ENCODE results near the gene FERMT3.

Gene FERMT3

GRCh38 chr11:64176751-64177150 is 29.8 kb upstream of the FERMT3 start:
- H3K9me2 ChIP-seq (replicated peaks; ENCODE audit: control insufficient read depth, low read length), result no peaks in the 10 kb centered on the region
- H3F3A ChIP-seq (ENCODE audit: control insufficient read depth, insufficient read depth), result peaks cover 6% of the 10 kb centered on the region
- 0 out of 2 replicates have a peak, but pooled peaks cover 6% of the 10 kb centered on the region for H4K20me1 ChIP-seq (ENCODE audit: control insufficient read depth, insufficient read depth, low read depth, low read length)
- H3K36me3 ChIP-seq (ENCODE audit: control insufficient read depth, low read length), result peaks cover 3% of the 10 kb centered on the region; the same call in 1 of the 2 replicates
- H3K4me2 ChIP-seq (ENCODE audit: low read length), result no peak overlapping the region
- peaks cover 14% of the 10 kb centered on the region for H3K79me2 ChIP-seq (ENCODE audit: control insufficient read depth, low read length)
- no peaks in the 10 kb centered on the region for H3K9me3 ChIP-seq (ENCODE audit: control insufficient read depth, insufficient read depth, low read length)
- no peak for TF ChIP-seq EZH2phosphoT487 (IDR thresholded peaks at IDR 0.05; ENCODE audit: borderline replicate concordance, low read length)
- TF ChIP-seq CTCF (IDR thresholded peaks at IDR 0.05; ENCODE audit: low read depth, low read length, poor library complexity, severe bottlenecking), result no peak
- H3K4me1 ChIP-seq (ENCODE audit: control insufficient read depth, low read length), result peaks cover 42% of the 10 kb centered on the region
- H3K27ac ChIP-seq (ENCODE audit: low read depth, low read length), result no peak overlapping the region
- H3K27me3 ChIP-seq (ENCODE audit: control insufficient read depth, low read length), result no peaks in the 10 kb centered on the region
- no peak overlapping the region for H3K4me3 ChIP-seq (ENCODE audit: low read length)

- Histone ChIP-seq H3K36me3 (ENCODE audit: control insufficient read depth, low read length) (peaks cover 3% of the 10 kb centered on the region; the same call in 1 of the 2 replicates), H3K4me2 (ENCODE audit: low read length) (no peak overlapping the region), H3K27ac (ENCODE audit: low read depth, low read length) (no peak overlapping the region), H3F3A (ENCODE audit: control insufficient read depth, insufficient read depth) (peaks cover 6% of the 10 kb centered on the region), H3K4me1 (ENCODE audit: control insufficient read depth, low read length) (peaks cover 51% of the 10 kb centered on the region), H3K79me2 (ENCODE audit: control insufficient read depth, low read length) (peaks cover 26% of the 10 kb centered on the region), H3K27me3 (ENCODE audit: control insufficient read depth, low read length) (no peaks in the 10 kb centered on the region), H3K9me3 (ENCODE audit: control insufficient read depth, insufficient read depth, low read length) (no peaks in the 10 kb centered on the region), H3K9me2 (replicated peaks; ENCODE audit: control insufficient read depth, low read length) (no peaks in the 10 kb centered on the region), H4K20me1 (ENCODE audit: control insufficient read depth, insufficient read depth, low read depth, low read length) (0 out of 2 replicates have a peak, but pooled peaks cover 6% of the 10 kb centered on the region), H3K4me3 (ENCODE audit: low read length) (no peak overlapping the region)
- TF ChIP-seq EZH2phosphoT487 (IDR thresholded peaks at IDR 0.05; ENCODE audit: borderline replicate concordance, low read length) (no peak), CTCF (IDR thresholded peaks at IDR 0.05; ENCODE audit: low read depth, low read length, poor library complexity, severe bottlenecking) (no peak)
Measured at GRCh38 chr11:64178203-64178602, 28.3 kb upstream of the FERMT3 start.

- Histone ChIP-seq H3K9me2 (replicated peaks; ENCODE audit: control insufficient read depth, low read length) (no peaks in the 10 kb centered on the region), H3K27me3 (ENCODE audit: control insufficient read depth, low read length) (no peaks in the 10 kb centered on the region), H3K4me1 (ENCODE audit: control insufficient read depth, low read length) (peaks cover 55% of the 10 kb centered on the region), H3F3A (ENCODE audit: control insufficient read depth, insufficient read depth) (peaks cover 6% of the 10 kb centered on the region), H4K20me1 (ENCODE audit: control insufficient read depth, insufficient read depth, low read depth, low read length) (0 out of 2 replicates have a peak, but pooled peaks cover 6% of the 10 kb centered on the region), H3K36me3 (ENCODE audit: control insufficient read depth, low read length) (peaks cover 3% of the 10 kb centered on the region; the same call in 1 of the 2 replicates), H3K4me2 (ENCODE audit: low read length) (no peak overlapping the region), H3K4me3 (ENCODE audit: low read length) (no peak overlapping the region), H3K9me3 (ENCODE audit: control insufficient read depth, insufficient read depth, low read length) (no peaks in the 10 kb centered on the region), H3K27ac (ENCODE audit: low read depth, low read length) (no peak overlapping the region), H3K79me2 (ENCODE audit: control insufficient read depth, low read length) (peaks cover 35% of the 10 kb centered on the region)
- TF ChIP-seq EZH2phosphoT487 (IDR thresholded peaks at IDR 0.05; ENCODE audit: borderline replicate concordance, low read length) (no peak), CTCF (IDR thresholded peaks at IDR 0.05; ENCODE audit: low read depth, low read length, poor library complexity, severe bottlenecking) (no peak)
Measured at GRCh38 chr11:64178951-64179639, 27.4 kb upstream of the FERMT3 start.
